CD14-positive monocyte (primary cell): ENCODE data around the gene IFNL1. TPM values are rescaled to one million over a fixed set of nuclear protein-coding genes. Genes with fewer than 3 reads are reported as not detected.

Source experiments
- DNase-seq, 3 donors: peaks; one replicate each; pipeline ENCODE4 v3.0.0-alpha.2; 2011 to 2022
- H2AFZ ChIP-seq: 2 replicates; pipeline ENCODE4 v1.6.0; 2012; ENCODE audit warnings: mild to moderate bottlenecking, low read depth, low read length, inconsistent platforms; ENCODE audit not compliant: insufficient read depth, poor library complexity, severe bottlenecking
- H3K27ac ChIP-seq, 2 donors: 1 replicate in 1 of 2; 2 replicates in 1 of 2; pipeline ENCODE4 v1.5.1; 2012 to 2013; ENCODE audit warnings: low read length in 2 of 2, control low read depth in 1 of 2, inconsistent platforms in 1 of 2, low read depth in 1 of 2, mild to moderate bottlenecking in 1 of 2
- H3K27me3 ChIP-seq, 2 donors: one replicate each; pipeline versions ENCODE4 v1.6.0 to v1.6.1; 2011 to 2013; ENCODE audit warnings: low read length in 2 of 2; ENCODE audit not compliant: control insufficient read depth in 2 of 2, insufficient read depth in 2 of 2
- H3K36me3 ChIP-seq, 2 donors: replicated peaks in 1 of 2; 1 replicate in 1 of 2; 2 replicates in 1 of 2; pipeline versions ENCODE4 v1.5.1 to v1.6.1; 2012 to 2013; ENCODE audit warnings: low read length in 2 of 2, control low read depth in 1 of 2, inconsistent platforms in 1 of 2, mild to moderate bottlenecking in 1 of 2; ENCODE audit not compliant: insufficient read depth in 2 of 2, control insufficient read depth in 1 of 2
- H3K4me1 ChIP-seq, 2 donors: 1 replicate in 1 of 2; 2 replicates in 1 of 2; pipeline versions ENCODE4 v1.5.1 to v1.6.1; 2012 to 2013; ENCODE audit warnings: low read length in 2 of 2, control low read depth in 1 of 2, inconsistent platforms in 1 of 2, mild to moderate bottlenecking in 1 of 2, moderate library complexity in 1 of 2; ENCODE audit not compliant: insufficient read depth in 2 of 2, control insufficient read depth in 1 of 2
- H3K4me2 ChIP-seq: replicated peaks from 2 replicates; pipeline ENCODE3; 2012; ENCODE audit warnings: low read length, moderate library complexity, mild to moderate bottlenecking; ENCODE audit not compliant: poor library complexity, severe bottlenecking; ENCODE audit errors: extremely low read depth
- H3K4me3 ChIP-seq, 3 experiments: fragments of 200-600 bp in 1 of 3; sonication (generic) in 1 of 3; replicated peaks in 1 of 3; 1 replicate in 2 of 3; 2 replicates in 1 of 3; pipeline ENCODE4 v1.5.1; 2011 to 2013; ENCODE audit warnings: low read length in 3 of 3, mild to moderate bottlenecking in 3 of 3, control low read depth in 2 of 3, low read depth in 2 of 3, inconsistent platforms in 1 of 3, moderate library complexity in 1 of 3
- H3K79me2 ChIP-seq: 2 replicates; pipeline ENCODE4 v1.6.0; 2012; ENCODE audit warnings: mild to moderate bottlenecking, control low read depth, inconsistent platforms, low read length, moderate library complexity; ENCODE audit not compliant: insufficient read depth
- H3K9ac ChIP-seq: 2 replicates; pipeline ENCODE4 v1.6.0; 2017; ENCODE audit warnings: low read length, mild to moderate bottlenecking; ENCODE audit not compliant: insufficient read depth, poor library complexity, severe bottlenecking
- H3K9me3 ChIP-seq, 2 donors: replicated peaks in 1 of 2; 1 replicate in 1 of 2; 2 replicates in 1 of 2; pipeline versions ENCODE4 v1.5.1 to v1.6.1; 2012 to 2013; ENCODE audit warnings: low read length in 2 of 2, control low read depth in 1 of 2; ENCODE audit not compliant: control insufficient read depth in 1 of 2, insufficient read depth in 1 of 2
- H4K20me1 ChIP-seq: 2 replicates; pipeline ENCODE4 v1.6.0; 2012; ENCODE audit warnings: mild to moderate bottlenecking, low read length, control low read depth, moderate library complexity; ENCODE audit not compliant: insufficient read depth
- H3K27ac Mint-ChIP-seq, 7 donors: one replicate each; pipeline ENCODE4 v1.8.0; 2020; ENCODE audit warnings: mild to moderate bottlenecking in 7 of 7, mixed read lengths in 7 of 7, moderate library complexity in 6 of 7, inconsistent platforms in 2 of 7
- H3K27me3 Mint-ChIP-seq, 3 donors: one replicate each; pipeline ENCODE4 v1.8.0; 2021 to 2022; ENCODE audit warnings: low read depth in 3 of 3, mild to moderate bottlenecking in 3 of 3, mixed read lengths in 3 of 3, moderate library complexity in 3 of 3, inconsistent platforms in 1 of 3
- H3K36me3 Mint-ChIP-seq, 2 donors: one replicate each; pipeline ENCODE4 v1.8.0; 2020; ENCODE audit warnings: mixed read lengths in 2 of 2, inconsistent platforms in 1 of 2, mild to moderate bottlenecking in 1 of 2
- H3K4me1 Mint-ChIP-seq: one replicate; pipeline ENCODE4 v1.8.0; 2020; ENCODE audit warnings: mild to moderate bottlenecking, mixed read lengths
- H3K4me3 Mint-ChIP-seq, 2 donors: one replicate each; pipeline ENCODE4 v1.8.0; 2020; ENCODE audit warnings: mild to moderate bottlenecking in 2 of 2, mixed read lengths in 2 of 2, moderate library complexity in 1 of 2
- H3K9me3 Mint-ChIP-seq, 7 donors: one replicate each; pipeline ENCODE4 v1.8.0; 2020 to 2022; ENCODE audit warnings: mixed read lengths in 7 of 7, mild to moderate bottlenecking in 6 of 7, moderate library complexity in 6 of 7, inconsistent platforms in 2 of 7
- WGBS: methylation state at CpG from one replicate; pipeline ENCODE4 v1.1.5; 2013; ENCODE audit warnings: missing lambda C conversion rate; ENCODE audit not compliant: insufficient coverage; 5-methylcytosine and 5-hydroxymethylcytosine counted together
- intact Hi-C, 2 donors: fragments of 100-400 bp; cut with micrococcal nuclease; formaldehyde crosslinking; loops; one replicate each; pipeline versions ENCODE4 v1.15.0 to v1.15.1; 2023
- polyA plus RNA-seq, 3 donors: library from polyadenylated mRNA; depleted of rRNA in 1 of 3; unstranded in 2 of 3; stranded (reverse) in 1 of 3; fragments of 300-500 nt in 2 of 3; fragments of >200 nt in 1 of 3; fragmentation: Illumina TruSeq in 2 of 3; gene quantifications; 1 replicate in 2 of 3; 2 replicates in 1 of 3; pipeline ENCODE4 v1.2.3, GENCODE V29; 2012 to 2021
- TF ChIP-seq, protein P1 (sequence below): fragments of 200-600 bp; IDR thresholded peaks from one replicate; pipeline ENCODE4 v1.8.0; 2022; ENCODE audit warnings: antibody characterized with exemption, mild to moderate bottlenecking

The IFNL1 gene
- polyA plus RNA-seq, 3 donors = not detected

- DNase-seq = no peak
- Histone ChIP-seq H3K27me3 (no peaks in the 10 kb centered on the region), H3K36me3 (no peaks in the 10 kb centered on the region), H3K4me3 (no peak overlapping the region), H3K79me2 (no peaks in the 10 kb centered on the region), H3K9me3 (no peaks in the 10 kb centered on the region), H3K27ac (no peak overlapping the region), H3K9ac (no peak overlapping the region), H4K20me1 (no peaks in the 10 kb centered on the region), H3K4me1 (no peaks in the 10 kb centered on the region), H2AFZ (no peak overlapping the region), H3K4me2 (no peak overlapping the region)
- no peaks in the 10 kb centered on the region for H3K4me1 Mint-ChIP-seq
- peaks cover 0 to 6% (median 2%) of the 10 kb centered on the region in 3 donors for H3K27me3 Mint-ChIP-seq
- no peaks in the 10 kb centered on the region for H3K36me3 Mint-ChIP-seq
- 88% methylated on average over 3 of the region's 9 CpGs for WGBS
- intact Hi-C loops = no loop called here
- TF ChIP-seq, protein P1, sequence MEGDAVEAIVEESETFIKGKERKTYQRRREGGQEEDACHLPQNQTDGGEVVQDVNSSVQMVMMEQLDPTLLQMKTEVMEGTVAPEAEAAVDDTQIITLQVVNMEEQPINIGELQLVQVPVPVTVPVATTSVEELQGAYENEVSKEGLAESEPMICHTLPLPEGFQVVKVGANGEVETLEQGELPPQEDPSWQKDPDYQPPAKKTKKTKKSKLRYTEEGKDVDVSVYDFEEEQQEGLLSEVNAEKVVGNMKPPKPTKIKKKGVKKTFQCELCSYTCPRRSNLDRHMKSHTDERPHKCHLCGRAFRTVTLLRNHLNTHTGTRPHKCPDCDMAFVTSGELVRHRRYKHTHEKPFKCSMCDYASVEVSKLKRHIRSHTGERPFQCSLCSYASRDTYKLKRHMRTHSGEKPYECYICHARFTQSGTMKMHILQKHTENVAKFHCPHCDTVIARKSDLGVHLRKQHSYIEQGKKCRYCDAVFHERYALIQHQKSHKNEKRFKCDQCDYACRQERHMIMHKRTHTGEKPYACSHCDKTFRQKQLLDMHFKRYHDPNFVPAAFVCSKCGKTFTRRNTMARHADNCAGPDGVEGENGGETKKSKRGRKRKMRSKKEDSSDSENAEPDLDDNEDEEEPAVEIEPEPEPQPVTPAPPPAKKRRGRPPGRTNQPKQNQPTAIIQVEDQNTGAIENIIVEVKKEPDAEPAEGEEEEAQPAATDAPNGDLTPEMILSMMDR = no peak
- H3K4me3 Mint-ChIP-seq = no peak overlapping the region
- no peaks in the 10 kb centered on the region for H3K9me3 Mint-ChIP-seq
- no peak overlapping the region for H3K27ac Mint-ChIP-seq
Observed at GRCh38 chr19:39299404-39299803, 3.2 kb downstream of the IFNL1 start.

DNA sequence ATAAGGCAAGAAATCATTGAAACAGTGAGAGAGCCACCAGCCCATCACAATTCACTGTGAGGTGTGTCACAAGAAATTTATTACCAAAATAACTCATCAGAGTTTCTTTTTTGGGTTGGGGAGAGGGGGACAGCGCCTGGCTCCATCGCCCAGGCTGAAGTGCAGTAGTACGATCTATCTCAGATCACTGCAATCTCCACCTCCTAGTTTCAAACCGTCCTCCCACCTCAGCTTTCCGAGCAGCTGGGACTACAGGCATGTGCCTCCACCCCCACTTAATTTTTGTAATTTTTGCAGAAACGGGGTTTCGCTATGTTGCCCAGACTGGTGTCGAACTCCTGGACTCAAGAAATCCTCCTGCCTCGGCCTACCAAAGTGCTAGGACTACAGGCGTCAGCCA is 3.6 kb downstream of the IFNL1 start:
- H2AFZ ChIP-seq = no peak overlapping the region
- WGBS = 100% methylated on average over 4 of the region's 10 CpGs
- H3K79me2 ChIP-seq = no peaks in the 10 kb centered on the region
- intact Hi-C loops = no loop called here
- no peak overlapping the region for H3K27ac Mint-ChIP-seq
- no peaks in the 10 kb centered on the region for H4K20me1 ChIP-seq
- no peak overlapping the region for H3K4me2 ChIP-seq
- no peaks in the 10 kb centered on the region for H3K4me1 Mint-ChIP-seq
- H3K4me3 ChIP-seq = no peak overlapping the region
- no peaks in the 10 kb centered on the region for H3K36me3 ChIP-seq
- no peaks in the 10 kb centered on the region for H3K4me1 ChIP-seq
- no peaks in the 10 kb centered on the region for H3K36me3 Mint-ChIP-seq
- no peaks in the 10 kb centered on the region for H3K27me3 ChIP-seq
- DNase-seq = no peak
- H3K4me3 Mint-ChIP-seq = no peak overlapping the region
- H3K9me3 ChIP-seq = no peaks in the 10 kb centered on the region
- TF ChIP-seq, protein P1 = no peak
- H3K27ac ChIP-seq = no peak overlapping the region
- peaks cover 0 to 6% (median 2%) of the 10 kb centered on the region in 3 donors for H3K27me3 Mint-ChIP-seq
- H3K9ac ChIP-seq = no peak overlapping the region
- no peaks in the 10 kb centered on the region for H3K9me3 Mint-ChIP-seq
